Coronary artery (tissue), 2 donors: ENCODE data around the gene TRAF3.
"Not testable (repeated sequence)": the region's sequence is repeated elsewhere in the genome, so short reads cannot be mapped to it uniquely, and the experiment has no call there.

Experiments used
- DNase-seq: peaks from one replicate; pipeline ENCODE4 v3.0.0-alpha.2; 2017; ENCODE audit warnings: low spot score
- H3K27ac ChIP-seq, 2 donors: fragments of 200-600 bp; sonication (generic); one replicate each; pipeline ENCODE4 v1.5.1; 2016 to 2019
- H3K4me3 ChIP-seq: fragments of 200-600 bp; sonication (generic); 2 replicates; pipeline ENCODE4 v1.5.1; 2016; ENCODE audit warnings: mild to moderate bottlenecking, moderate library complexity
- CTCF ChIP-seq: fragments of 200-600 bp; sonication (generic); IDR thresholded peaks from one replicate; pipeline ENCODE4 v1.5.1; 2019; ENCODE audit warnings: antibody characterized with exemption

Gene TRAF3

GRCh38 chr14:102922490-102923200 is 145.4 kb downstream of the TRAF3 start, which contains the start of gene AMN:
AMN (plus strand) TSS chr14:102922663; CDS start chr14:102922689, 26 bp downstream.
- no peak for DNase-seq
- Histone ChIP-seq H3K27ac (no peak within 1 kb of the TSS), H3K4me3 (peak within 1 kb of the TSS; percentile 50)
- TF ChIP-seq CTCF: no peak

GRCh38 chr14:102923201-102923924 is 146.1 kb downstream of the TRAF3 start:
- H3K4me3 ChIP-seq: no peak overlapping the region
- TF ChIP-seq CTCF: no peak
- no peak for DNase-seq
- no peak overlapping the region for H3K27ac ChIP-seq

- Histone ChIP-seq H3K4me3 (no peak overlapping the region), H3K27ac (no peak overlapping the region)
- DNase-seq: no peak
- TF ChIP-seq CTCF: no peak
Observed at GRCh38 chr14:102923925-102924486, 146.8 kb downstream of the TRAF3 start.

- H3K4me3 ChIP-seq: no peak overlapping the region
- TF ChIP-seq CTCF: no peak
- no peak for DNase-seq
Observed at GRCh38 chr14:102924632-102925588, 147.7 kb downstream of the TRAF3 start.

GRCh38 chr14:102925646-102926045 is 148.4 kb downstream of the TRAF3 start:
- H3K4me3 ChIP-seq: no peak overlapping the region
- no peak overlapping the region for H3K27ac ChIP-seq
- TF ChIP-seq CTCF: no peak
- DNase-seq: no peak

More at GRCh38 chr14:102924632-102925588, 147.7 kb downstream of the TRAF3 start:
- H3K27ac ChIP-seq: no peak overlapping the region

GRCh38 chr14:102926104-102926503 is 148.9 kb downstream of the TRAF3 start:
- no peak for TF ChIP-seq CTCF
- H3K27ac ChIP-seq: no peak overlapping the region
- no peak for DNase-seq

GRCh38 chr14:102926840-102927239 is 149.6 kb downstream of the TRAF3 start:
- not testable (repeated sequence) for DNase-seq, H3K27ac ChIP-seq, H3K4me3 ChIP-seq

More at GRCh38 chr14:102926104-102926503, 148.9 kb downstream of the TRAF3 start:
- no peak overlapping the region for H3K4me3 ChIP-seq
